Umbilical cord (tissue), 2 donors: ENCODE data around the gene MCTP2. TPM values are rescaled to one million over a fixed set of nuclear protein-coding genes. Genes with fewer than 3 reads are reported as not detected.

ENCODE experiments used
- DNase-seq: peaks from one replicate; pipeline ENCODE4 v3.0.0-alpha.2; 2015; ENCODE audit warnings: low spot score
- total RNA-seq: library from RNA; depleted of rRNA; stranded (reverse); fragments of >200 nt; gene quantifications from one replicate; pipeline ENCODE4 v1.2.3, GENCODE V29; 2014; ENCODE audit warnings: low replicate concordance; ENCODE audit not compliant: insufficient read depth

The MCTP2 gene
- total RNA-seq, 1 donor from 2014 or later = 122 TPM

- DNase-seq = no peak
Observed at GRCh38 chr15:94526071-94526689, 294.8 kb downstream of the MCTP2 start.

GRCh38 chr15:94532226-94532625 is 300.9 kb downstream of the MCTP2 start:
- DNase-seq = peak; percentile 14
